Naive B cell (primary cell): ENCODE data around the gene LPIN2. TPM values are rescaled to one million over a fixed set of nuclear protein-coding genes. Genes with fewer than 3 reads are reported as not detected.

ENCODE experiments used
- ATAC-seq, 2 donors: fragments of 150-1000 bp; cut with Tn5 transposase; 2 replicates each; pipeline ENCODE4 v1.10.0; 2021; ENCODE audit warnings: low read depth in 2 of 2, mild to moderate bottlenecking in 2 of 2, moderate library complexity in 2 of 2
- DNase-seq: peaks from one replicate; pipeline ENCODE4 v3.0.0; 2022
- H3K27ac Mint-ChIP-seq, 6 donors: one replicate each; pipeline ENCODE4 v1.8.0; 2020 to 2022; ENCODE audit warnings: mild to moderate bottlenecking in 6 of 6, mixed read lengths in 6 of 6, moderate library complexity in 5 of 6, inconsistent platforms in 2 of 6
- H3K27me3 Mint-ChIP-seq, 3 donors: one replicate each; pipeline ENCODE4 v1.8.0; 2021 to 2022; ENCODE audit warnings: mixed read lengths in 3 of 3, mild to moderate bottlenecking in 1 of 3
- H3K36me3 Mint-ChIP-seq, 2 donors: one replicate each; pipeline ENCODE4 v1.8.0; 2020 to 2022; ENCODE audit warnings: mixed read lengths in 2 of 2, inconsistent platforms in 1 of 2, mild to moderate bottlenecking in 1 of 2
- H3K4me1 Mint-ChIP-seq, 3 donors: one replicate each; pipeline ENCODE4 v1.8.0; 2020 to 2022; ENCODE audit warnings: mixed read lengths in 3 of 3, inconsistent platforms in 1 of 3, mild to moderate bottlenecking in 1 of 3, moderate library complexity in 1 of 3
- H3K4me3 Mint-ChIP-seq, 8 donors: one replicate each; pipeline ENCODE4 v1.8.0; 2020 to 2022; ENCODE audit warnings: mild to moderate bottlenecking in 8 of 8, mixed read lengths in 8 of 8, moderate library complexity in 8 of 8, inconsistent platforms in 2 of 8
- H3K9me3 Mint-ChIP-seq, 7 donors: one replicate each; pipeline ENCODE4 v1.8.0; 2020 to 2022; ENCODE audit warnings: mixed read lengths in 7 of 7, mild to moderate bottlenecking in 5 of 7, inconsistent platforms in 2 of 7, moderate library complexity in 1 of 7
- polyA plus RNA-seq, 6 donors: library from polyadenylated mRNA; unstranded; fragments of 300-500 nt; fragmentation: Illumina TruSeq; gene quantifications; one replicate each; pipeline ENCODE4 v1.2.3, GENCODE V29; 2021; ENCODE audit warnings: low read depth in 6 of 6

The LPIN2 gene, protein sequence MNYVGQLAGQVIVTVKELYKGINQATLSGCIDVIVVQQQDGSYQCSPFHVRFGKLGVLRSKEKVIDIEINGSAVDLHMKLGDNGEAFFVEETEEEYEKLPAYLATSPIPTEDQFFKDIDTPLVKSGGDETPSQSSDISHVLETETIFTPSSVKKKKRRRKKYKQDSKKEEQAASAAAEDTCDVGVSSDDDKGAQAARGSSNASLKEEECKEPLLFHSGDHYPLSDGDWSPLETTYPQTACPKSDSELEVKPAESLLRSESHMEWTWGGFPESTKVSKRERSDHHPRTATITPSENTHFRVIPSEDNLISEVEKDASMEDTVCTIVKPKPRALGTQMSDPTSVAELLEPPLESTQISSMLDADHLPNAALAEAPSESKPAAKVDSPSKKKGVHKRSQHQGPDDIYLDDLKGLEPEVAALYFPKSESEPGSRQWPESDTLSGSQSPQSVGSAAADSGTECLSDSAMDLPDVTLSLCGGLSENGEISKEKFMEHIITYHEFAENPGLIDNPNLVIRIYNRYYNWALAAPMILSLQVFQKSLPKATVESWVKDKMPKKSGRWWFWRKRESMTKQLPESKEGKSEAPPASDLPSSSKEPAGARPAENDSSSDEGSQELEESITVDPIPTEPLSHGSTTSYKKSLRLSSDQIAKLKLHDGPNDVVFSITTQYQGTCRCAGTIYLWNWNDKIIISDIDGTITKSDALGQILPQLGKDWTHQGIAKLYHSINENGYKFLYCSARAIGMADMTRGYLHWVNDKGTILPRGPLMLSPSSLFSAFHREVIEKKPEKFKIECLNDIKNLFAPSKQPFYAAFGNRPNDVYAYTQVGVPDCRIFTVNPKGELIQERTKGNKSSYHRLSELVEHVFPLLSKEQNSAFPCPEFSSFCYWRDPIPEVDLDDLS
- polyA plus RNA-seq: 10 to 100 TPM in 2 of 6 donors, 1 to 10 TPM in 4; 1.6 to 15.4 (median 8.1) TPM

DNA sequence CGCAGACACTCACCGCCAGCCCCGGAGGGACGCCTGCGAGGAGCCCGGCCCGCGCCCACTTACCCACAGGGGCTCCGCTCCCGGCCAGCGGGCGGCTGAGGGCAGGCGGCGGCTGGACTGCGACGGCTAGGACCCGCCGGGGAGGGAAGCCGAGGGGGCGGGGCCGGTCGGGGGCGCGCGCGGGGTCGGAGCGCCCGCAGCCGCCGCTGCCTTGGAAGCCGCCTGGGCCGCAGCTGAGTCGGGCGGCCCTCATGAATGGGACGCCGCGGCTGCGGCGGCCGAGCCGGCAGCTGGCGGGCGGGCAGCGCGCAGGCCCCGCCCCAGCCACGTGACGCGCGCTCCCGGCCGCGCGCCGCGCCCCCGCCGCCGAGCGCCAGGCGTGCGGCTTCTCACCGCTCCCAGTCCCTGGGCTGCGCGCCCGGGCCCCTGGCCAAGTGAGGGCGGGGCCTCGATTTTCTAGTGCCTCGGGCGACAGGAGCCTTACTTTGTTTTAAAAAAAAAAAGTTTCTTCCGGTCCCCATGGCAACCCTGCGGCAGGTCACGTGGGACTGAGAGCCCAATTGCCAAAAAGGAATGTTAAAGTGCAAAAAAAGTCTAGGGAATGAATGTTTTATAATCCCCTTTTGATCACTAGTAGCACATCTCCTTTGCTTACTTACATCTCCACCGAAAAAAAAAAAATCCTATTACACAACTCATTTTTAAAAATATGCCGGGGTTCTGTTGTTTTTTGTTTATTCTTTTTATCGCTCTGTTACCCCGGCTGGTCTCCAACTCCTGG lies at the start of gene LPIN2:
LPIN2 (minus strand) TSS at position 121 of the 781 bp plus-strand sequence. CDS start 52,304 bp downstream, outside the sequence.
- ATAC-seq (peak; percentile 80 to 82), DNase-seq (peak; percentile 93)
- peak within 1 kb of the TSS; percentile 93 to 98 (median 97) for H3K27ac Mint-ChIP-seq
- no peaks in the 10 kb centered on the region for H3K36me3 Mint-ChIP-seq
- no peaks in the 10 kb centered on the region for H3K27me3 Mint-ChIP-seq
- peaks cover 42 to 71% (median 62%) of the 10 kb centered on the region in 3 donors for H3K4me1 Mint-ChIP-seq
- H3K9me3 Mint-ChIP-seq: no peaks in the 10 kb centered on the region
- peak within 1 kb of the TSS; percentile 87 to 97 (median 96) for H3K4me3 Mint-ChIP-seq

DNA sequence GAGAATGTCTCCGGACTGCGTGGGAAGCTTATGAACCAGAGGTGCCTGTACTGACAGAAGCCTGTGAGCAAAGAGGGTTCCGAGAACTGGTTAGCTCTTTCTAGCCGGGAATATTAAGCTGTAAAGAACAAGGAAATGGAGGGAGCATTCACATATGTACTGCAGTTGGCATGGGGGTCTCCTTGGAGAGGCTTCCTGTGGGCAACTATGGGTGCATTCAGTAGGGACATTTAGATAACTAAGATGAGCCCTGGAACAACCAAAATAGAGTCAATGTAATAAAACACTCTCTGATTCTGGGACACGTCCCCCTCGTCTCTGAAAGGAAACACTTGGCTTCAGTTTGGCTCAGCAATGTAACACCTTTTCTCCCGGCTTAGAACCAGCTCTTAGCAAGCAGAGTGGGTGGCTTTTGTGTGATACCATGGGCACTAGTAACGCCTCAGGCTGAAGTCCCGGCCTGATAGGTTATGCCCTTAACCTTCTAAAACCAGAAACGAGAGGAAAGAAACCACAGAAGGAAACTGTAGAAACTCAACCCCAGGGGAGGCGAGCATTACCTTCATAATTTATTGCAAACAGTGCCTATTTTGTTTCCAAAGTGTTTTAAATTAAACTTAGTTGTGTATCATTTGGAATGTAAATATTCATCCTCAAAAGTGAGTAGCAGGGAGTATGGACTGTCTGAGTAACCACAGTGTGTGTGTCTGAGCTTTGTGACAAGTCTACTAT lies 48.8 kb upstream of the LPIN2 start:
- ATAC-seq (no peak), DNase-seq (no peak)
- H3K4me3 Mint-ChIP-seq: peak overlapping the region in 5 of 8 donors; percentile 12 to 84 (median 76)
- no peaks in the 10 kb centered on the region for H3K27me3 Mint-ChIP-seq
- H3K36me3 Mint-ChIP-seq: no peaks in the 10 kb centered on the region
- peaks cover 0 to 2% (median 0%) of the 10 kb centered on the region in 7 donors for H3K9me3 Mint-ChIP-seq
- peak overlapping the region; percentile 3 to 99 (median 66) for H3K27ac Mint-ChIP-seq
- H3K4me1 Mint-ChIP-seq: peaks cover 31 to 48% (median 38%) of the 10 kb centered on the region in 3 donors

DNA sequence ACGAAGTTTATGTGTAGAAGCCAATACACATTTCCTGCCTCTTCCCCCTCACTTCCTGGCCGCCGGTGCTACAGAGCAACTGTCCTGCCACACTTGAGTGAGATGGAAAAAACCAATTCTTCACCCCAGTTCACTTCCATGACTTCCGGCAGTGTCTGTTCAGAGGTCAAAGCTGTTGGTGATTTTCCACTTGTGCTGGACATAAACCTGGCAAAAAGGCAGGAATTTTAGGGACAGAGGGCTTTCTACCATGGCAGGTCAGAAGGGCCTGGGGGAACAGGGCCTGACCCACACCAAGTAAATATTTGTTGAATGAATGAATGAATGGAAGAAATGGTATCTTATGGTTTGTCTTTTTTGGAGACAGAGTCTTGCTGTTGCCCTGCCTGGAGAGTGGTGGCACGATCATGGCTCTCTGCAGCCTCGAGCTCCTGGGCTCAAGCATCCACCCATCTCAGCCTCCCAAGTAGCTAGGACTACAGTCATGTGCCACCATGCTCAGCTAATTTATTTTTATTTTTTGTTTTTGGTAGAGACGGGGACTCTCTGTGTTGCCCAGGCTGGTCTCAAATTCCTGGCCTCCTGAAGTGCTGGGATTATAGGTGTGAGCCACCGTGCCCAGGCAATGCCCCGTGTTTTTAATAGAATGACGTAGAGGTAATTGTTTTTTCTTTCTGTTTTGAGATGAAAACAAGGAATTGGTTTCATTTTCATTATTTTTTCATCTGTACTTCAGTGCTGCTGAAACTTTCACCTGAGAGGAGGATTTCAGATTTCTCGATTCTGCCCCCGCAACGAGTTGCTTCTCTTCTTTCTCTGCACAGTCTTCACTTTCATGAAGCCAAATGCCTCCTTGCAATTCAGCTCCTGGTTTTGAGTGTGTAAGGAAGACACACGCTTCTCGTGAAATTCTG lies 48.0 kb upstream of the LPIN2 start:
- H3K4me1 Mint-ChIP-seq: peaks cover 34 to 48% (median 38%) of the 10 kb centered on the region in 3 donors
- DNase-seq: peak; percentile 17
- peak overlapping the region; percentile 23 to 84 (median 70) for H3K4me3 Mint-ChIP-seq
- peaks cover 0 to 2% (median 0%) of the 10 kb centered on the region in 7 donors for H3K9me3 Mint-ChIP-seq
- peak overlapping the region; percentile 75 to 99 (median 84) for H3K27ac Mint-ChIP-seq
- H3K27me3 Mint-ChIP-seq: no peaks in the 10 kb centered on the region
- H3K36me3 Mint-ChIP-seq: no peaks in the 10 kb centered on the region
- peak; percentile 44 to 57 for ATAC-seq

DNA sequence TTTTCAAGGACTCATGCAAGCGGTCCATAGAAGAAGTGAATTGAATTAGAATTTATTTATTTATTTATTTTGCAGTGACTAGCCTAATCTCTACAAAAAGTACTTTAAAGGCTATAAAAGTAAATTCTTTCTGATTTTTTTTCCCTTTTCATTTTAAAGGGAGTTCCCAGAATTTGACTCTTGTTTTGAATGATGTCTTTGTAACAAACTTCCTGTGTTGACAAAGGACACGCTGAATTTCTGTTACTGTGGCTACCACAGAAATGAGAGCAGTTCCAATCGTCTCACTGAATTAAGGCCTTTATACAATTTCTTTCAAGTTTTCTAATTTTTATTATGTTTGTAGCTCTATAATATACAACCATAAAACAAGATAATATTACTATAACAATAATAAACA lies 46.3 kb upstream of the LPIN2 start:
- peak overlapping the region in 1 of 6 donors; percentile 22 for H3K27ac Mint-ChIP-seq
- DNase-seq (no peak), ATAC-seq (peak in 1 of 2 donors; percentile 47)
- no peak overlapping the region for H3K4me3 Mint-ChIP-seq
- H3K36me3 Mint-ChIP-seq: peaks cover 0 to 4% of the 10 kb centered on the region in 2 donors
- H3K9me3 Mint-ChIP-seq: peaks cover 0 to 3% (median 0%) of the 10 kb centered on the region in 7 donors
- H3K4me1 Mint-ChIP-seq: peaks cover 35 to 48% (median 38%) of the 10 kb centered on the region in 3 donors
- H3K27me3 Mint-ChIP-seq: peaks cover 0 to 5% (median 1%) of the 10 kb centered on the region in 3 donors

DNA sequence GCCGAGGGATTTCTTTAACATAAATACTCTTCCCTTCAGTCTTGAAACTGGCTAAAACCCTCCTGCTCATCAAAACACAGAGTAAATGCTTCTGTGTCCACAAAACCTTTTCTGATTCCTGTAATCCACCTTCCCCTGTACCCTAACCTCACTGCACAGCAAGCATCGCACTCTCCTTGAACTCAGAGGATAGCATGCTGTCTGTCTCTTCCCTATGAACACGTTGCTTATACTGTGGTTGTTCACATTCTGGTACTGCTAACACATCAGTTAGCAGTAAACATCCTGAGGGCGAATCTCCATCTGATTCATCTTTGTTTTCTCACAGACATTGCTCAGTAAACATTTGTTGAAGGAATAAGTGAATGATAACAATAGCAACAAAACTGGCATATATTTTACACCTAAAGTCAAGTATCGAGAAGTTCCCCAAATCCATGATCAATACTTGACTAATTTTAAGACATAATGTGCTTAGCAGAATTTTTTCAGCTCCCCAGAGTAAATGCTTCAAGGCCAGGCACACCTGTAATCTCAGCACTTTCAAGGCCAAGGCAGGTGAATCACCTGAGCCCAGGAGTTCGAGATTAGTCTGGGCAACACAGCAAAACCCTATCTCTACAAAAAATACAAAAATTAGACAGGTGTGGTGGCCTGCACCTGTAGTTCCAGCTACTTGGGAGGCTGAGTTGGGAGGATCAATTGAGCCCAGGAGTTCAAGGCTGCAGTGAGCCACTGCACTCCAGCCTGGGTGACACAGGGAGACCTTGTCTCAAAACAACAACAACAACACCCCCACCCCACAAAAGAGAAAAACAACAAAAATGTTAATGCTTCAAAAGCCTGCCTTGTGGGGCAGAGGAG lies 45.6 kb upstream of the LPIN2 start:
- H3K27me3 Mint-ChIP-seq: peaks cover 0 to 10% (median 3%) of the 10 kb centered on the region in 3 donors
- DNase-seq (no peak), ATAC-seq (no peak)
- peak overlapping the region in 4 of 6 donors; percentile 22 to 87 (median 54) for H3K27ac Mint-ChIP-seq
- H3K9me3 Mint-ChIP-seq: peaks cover 0 to 5% (median under 1%) of the 10 kb centered on the region in 7 donors
- H3K4me1 Mint-ChIP-seq: peaks cover 37 to 48% (median 38%) of the 10 kb centered on the region in 3 donors
- H3K4me3 Mint-ChIP-seq: peak overlapping the region in 2 of 8 donors; percentile 13 to 16
- H3K36me3 Mint-ChIP-seq: peaks cover 0 to 9% of the 10 kb centered on the region in 2 donors

DNA sequence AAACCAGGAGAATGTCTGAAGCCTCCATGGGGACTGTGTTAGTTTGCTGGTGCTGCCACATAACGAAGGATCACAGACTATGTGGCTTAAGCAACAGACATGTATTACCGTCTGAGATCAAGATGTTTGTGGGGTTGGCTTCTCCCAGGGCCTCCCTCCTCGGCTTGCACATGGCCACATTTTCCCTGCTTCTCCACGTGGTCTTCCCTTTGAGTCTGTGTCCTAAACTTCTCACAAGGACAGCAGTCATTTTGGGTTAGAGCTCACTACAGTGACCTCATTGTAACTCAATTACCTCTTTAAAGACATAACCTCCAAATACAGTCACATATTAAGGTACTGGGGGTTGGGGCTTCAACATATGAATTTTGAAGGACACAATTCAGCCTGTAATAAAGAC lies 44.6 kb upstream of the LPIN2 start:
- Mint-ChIP-seq H3K27me3 (peaks cover under 1 to 15% (median 3%) of the 10 kb centered on the region in 3 donors), H3K4me1 (peaks cover 32 to 39% (median 33%) of the 10 kb centered on the region in 3 donors), H3K36me3 (peaks cover 6 to 16% of the 10 kb centered on the region in 2 donors), H3K27ac (peak overlapping the region in 2 of 6 donors; percentile 22 to 47), H3K9me3 (peaks cover 0 to 10% (median 3%) of the 10 kb centered on the region in 7 donors), H3K4me3 (no peak overlapping the region)
- no peak for DNase-seq
- ATAC-seq: no peak

DNA sequence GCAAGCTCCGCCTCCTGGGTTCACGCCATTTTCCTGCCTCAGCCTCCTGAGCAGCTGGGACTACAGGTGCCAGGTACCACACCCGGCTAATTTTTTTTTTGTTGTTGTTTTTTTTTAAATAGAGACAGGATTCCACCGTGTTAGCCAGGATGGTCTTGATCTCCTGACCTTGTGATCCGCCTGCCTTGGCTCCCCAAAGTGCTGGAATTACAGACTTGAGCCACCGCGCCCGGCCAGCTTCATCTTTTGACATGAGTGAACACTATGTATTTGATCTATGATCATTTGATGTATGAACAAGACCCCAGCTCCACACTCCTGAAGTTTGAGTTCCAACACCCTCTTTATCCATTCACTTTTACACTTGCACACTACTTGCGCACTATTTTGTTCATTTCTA lies 43.4 kb upstream of the LPIN2 start:
- ATAC-seq (no peak), DNase-seq (no peak)
- peaks cover 3 to 15% (median 4%) of the 10 kb centered on the region in 3 donors for H3K27me3 Mint-ChIP-seq
- no peak overlapping the region for H3K4me3 Mint-ChIP-seq
- peaks cover 24 to 28% (median 27%) of the 10 kb centered on the region in 3 donors for H3K4me1 Mint-ChIP-seq
- peaks cover 0 to 10% (median 4%) of the 10 kb centered on the region in 7 donors for H3K9me3 Mint-ChIP-seq
- peaks cover 6 to 16% of the 10 kb centered on the region in 2 donors for H3K36me3 Mint-ChIP-seq
- H3K27ac Mint-ChIP-seq: peak overlapping the region in 2 of 6 donors; percentile 26 to 87

DNA sequence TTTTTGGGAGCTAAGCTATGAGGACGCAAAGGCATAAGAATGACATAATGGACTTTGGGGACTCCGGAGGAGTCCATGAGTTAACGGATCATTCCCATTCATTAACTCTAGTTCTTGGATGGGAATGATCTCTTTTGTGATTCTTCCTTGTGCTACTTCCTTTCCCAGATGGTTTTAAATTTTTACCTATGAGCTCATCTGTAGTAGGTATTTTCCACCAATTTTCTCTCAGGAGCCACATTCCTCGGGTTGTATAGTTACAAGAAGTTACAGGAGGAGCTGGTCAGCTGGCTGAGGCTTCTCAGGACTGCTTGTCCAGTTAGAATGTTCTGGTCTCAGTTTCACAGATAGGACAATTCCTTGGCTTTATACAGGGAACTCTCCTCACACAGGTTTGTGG lies 42.9 kb upstream of the LPIN2 start:
- DNase-seq (no peak), ATAC-seq (no peak)
- H3K4me3 Mint-ChIP-seq: no peak overlapping the region
- H3K27me3 Mint-ChIP-seq: peaks cover 3 to 15% (median 4%) of the 10 kb centered on the region in 3 donors
- peaks cover 6 to 16% of the 10 kb centered on the region in 2 donors for H3K36me3 Mint-ChIP-seq
- H3K4me1 Mint-ChIP-seq: peaks cover 19 to 23% (median 22%) of the 10 kb centered on the region in 3 donors
- peaks cover 0 to 10% (median 4%) of the 10 kb centered on the region in 7 donors for H3K9me3 Mint-ChIP-seq
- no peak overlapping the region for H3K27ac Mint-ChIP-seq

DNA sequence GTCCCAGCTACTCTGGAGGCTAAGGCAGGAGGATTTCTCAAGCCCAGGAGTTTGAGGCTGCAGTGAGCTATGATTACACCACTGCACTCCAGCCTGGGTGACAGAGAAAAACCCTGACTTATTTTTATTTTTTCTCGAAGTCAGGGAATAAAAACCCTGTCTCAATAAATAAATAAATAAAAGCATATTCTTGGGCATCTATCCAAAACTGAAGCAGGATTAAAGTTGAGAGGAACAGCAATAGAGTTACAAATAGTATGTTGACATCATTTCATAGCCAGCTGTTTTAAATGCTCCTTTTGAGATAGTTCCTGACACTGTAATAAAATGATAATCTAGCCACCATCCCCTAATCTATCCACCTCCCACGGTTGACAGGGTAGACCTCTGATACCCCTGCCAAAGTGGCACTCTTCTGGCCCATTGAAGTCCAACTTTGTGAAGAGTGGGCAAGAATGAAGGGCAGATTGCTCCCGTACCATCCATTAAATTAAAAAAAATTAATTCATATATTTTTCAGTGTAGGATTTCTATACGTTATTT lies 42.3 kb upstream of the LPIN2 start:
- no peak for ATAC-seq
- H3K4me3 Mint-ChIP-seq: no peak overlapping the region
- no peak overlapping the region for H3K27ac Mint-ChIP-seq
- peaks cover 3 to 15% (median 4%) of the 10 kb centered on the region in 3 donors for H3K27me3 Mint-ChIP-seq
- H3K9me3 Mint-ChIP-seq: peaks cover 0 to 10% (median 4%) of the 10 kb centered on the region in 7 donors
- H3K36me3 Mint-ChIP-seq: peaks cover 6 to 16% of the 10 kb centered on the region in 2 donors
- peaks cover 14 to 18% (median 16%) of the 10 kb centered on the region in 3 donors for H3K4me1 Mint-ChIP-seq
- no peak for DNase-seq

DNA sequence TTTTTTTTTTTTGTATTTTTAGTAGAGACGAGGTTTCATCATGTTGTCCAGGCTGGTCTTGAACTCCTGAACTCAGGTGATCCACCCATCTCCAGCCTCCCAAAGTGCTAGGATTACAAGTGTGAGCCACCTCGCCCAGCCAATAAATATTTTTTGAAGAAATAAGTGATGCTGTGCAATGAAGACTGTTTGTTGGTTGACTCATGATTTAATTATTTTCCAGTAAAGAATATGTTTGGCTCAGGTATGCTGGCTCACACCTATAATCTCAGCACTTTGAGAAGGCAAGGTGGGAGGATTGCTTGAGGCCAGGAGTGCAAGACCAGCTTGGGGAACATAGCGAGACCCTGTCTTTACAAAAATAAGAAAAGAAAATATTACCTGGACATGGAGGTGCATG lies 41.8 kb upstream of the LPIN2 start:
- Mint-ChIP-seq H3K9me3 (peaks cover 0 to 10% (median 4%) of the 10 kb centered on the region in 7 donors), H3K36me3 (peaks cover 6 to 16% of the 10 kb centered on the region in 2 donors), H3K4me1 (peaks cover 11 to 16% (median 12%) of the 10 kb centered on the region in 3 donors), H3K27me3 (peaks cover 3 to 15% (median 4%) of the 10 kb centered on the region in 3 donors), H3K4me3 (no peak overlapping the region), H3K27ac (no peak overlapping the region)
- ATAC-seq (no peak), DNase-seq (no peak)
